Body of pancreas (tissue), 4 donors: ENCODE data around the gene FN3K.

Source experiments
- CTCF ChIP-seq, 7 experiments: fragments of 450-650 bp in 4 of 7; fragments of 200-600 bp in 3 of 7; sonication (generic) in 3 of 7; IDR thresholded peaks; one replicate each; pipeline ENCODE4 v1.5.1; 2016 to 2019; ENCODE audit warnings: antibody characterized with exemption in 7 of 7
- POLR2A ChIP-seq, 3 donors: fragments of 450-650 bp; IDR thresholded peaks; one replicate each; pipeline ENCODE4 v1.6.1; 2016; ENCODE audit warnings: antibody characterized with exemption in 3 of 3, mild to moderate bottlenecking in 2 of 3

- no peak for TF ChIP-seq CTCF (IDR thresholded peaks at IDR 0.05)
- no peak for TF ChIP-seq POLR2A (IDR thresholded peaks at IDR 0.05)
Measured at GRCh38 chr17:82698065-82698973, 37.1 kb upstream of the FN3K start, which contains the start of gene RAB40B.
